Stimulated activated CD4-positive, alpha-beta T cell treated with anti-CD3 and anti-CD28 coated beads, Interleukin-15, amount 100 ng/mL, for 48 hours (primary cell): ENCODE results near the gene AGAP1.

ENCODE experiments used
- DNase-seq, 2 donors: peaks; one replicate each; pipeline ENCODE4 v3.0.0-alpha.2; 2020; ENCODE audit warnings: low read depth in 2 of 2

Gene AGAP1

DNA sequence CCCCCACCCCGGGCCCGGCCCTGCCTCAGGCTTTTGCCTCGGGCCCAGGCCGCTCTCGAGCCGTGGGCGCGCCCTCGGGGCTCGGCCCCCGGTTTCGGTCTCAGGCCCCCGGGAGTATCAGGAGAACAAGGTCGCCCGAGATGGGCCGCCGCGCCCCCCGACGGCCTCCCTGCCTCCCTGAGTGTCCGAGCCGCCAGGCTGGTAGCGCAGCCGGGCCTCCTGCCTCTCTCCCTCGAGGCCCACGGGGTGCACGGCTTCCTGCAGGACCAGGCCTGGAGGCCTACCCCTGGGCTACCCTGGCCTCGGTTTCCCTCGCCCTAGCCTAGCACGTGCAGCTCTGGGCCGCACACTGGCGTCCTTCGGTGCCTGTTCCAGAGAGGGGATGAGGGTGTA, 665.9 kb downstream of the AGAP1 start:
- no peak for DNase-seq

- DNase-seq: no peak
Measured at GRCh38 chr2:236160366-236161081, 666.7 kb downstream of the AGAP1 start.

- no peak for DNase-seq
Measured at GRCh38 chr2:236161082-236161462, 667.2 kb downstream of the AGAP1 start.

- no peak for DNase-seq
Measured at GRCh38 chr2:236161531-236161930, 667.7 kb downstream of the AGAP1 start.

GRCh38 chr2:236162031-236162845, 668.4 kb downstream of the AGAP1 start:
- no peak for DNase-seq

- no peak for DNase-seq
Measured at GRCh38 chr2:236162882-236163470, 669.1 kb downstream of the AGAP1 start.

DNA sequence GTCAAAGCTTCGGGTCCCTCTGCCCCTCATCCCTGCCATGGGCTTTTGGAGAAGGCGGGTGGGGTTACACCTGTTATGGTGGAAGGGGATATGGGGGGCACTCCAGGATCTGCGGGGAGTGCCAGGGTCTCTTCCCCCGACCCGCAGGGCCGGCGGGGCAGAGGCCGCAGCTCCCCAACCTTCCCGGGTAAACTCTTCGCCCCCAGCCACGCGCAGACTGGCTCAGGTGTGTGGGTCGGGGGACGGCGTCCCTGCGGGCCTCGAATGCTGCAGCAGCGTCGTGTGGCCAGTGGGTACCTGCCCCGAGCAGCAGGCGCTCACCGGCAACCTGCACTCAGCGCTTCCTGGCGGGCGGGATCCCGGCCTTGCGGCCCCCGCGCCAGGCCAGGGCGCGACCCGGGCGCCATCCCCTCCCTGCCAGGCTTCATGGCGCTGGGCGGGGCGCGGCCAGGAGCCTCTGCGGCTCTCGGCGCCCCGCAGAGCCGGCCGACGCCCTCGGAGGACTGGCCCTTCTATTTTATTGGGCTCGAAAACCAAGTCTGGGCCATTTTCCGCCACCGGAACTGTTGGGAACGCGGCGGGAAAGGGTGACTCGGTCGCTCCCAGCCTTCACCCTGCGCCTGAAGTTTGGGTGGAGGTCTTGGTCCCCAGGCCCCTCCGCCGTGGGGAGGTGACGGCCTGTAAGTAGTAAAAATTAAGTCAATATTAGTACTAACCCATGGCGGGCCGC, 669.8 kb downstream of the AGAP1 start:
- no peak for DNase-seq

DNA sequence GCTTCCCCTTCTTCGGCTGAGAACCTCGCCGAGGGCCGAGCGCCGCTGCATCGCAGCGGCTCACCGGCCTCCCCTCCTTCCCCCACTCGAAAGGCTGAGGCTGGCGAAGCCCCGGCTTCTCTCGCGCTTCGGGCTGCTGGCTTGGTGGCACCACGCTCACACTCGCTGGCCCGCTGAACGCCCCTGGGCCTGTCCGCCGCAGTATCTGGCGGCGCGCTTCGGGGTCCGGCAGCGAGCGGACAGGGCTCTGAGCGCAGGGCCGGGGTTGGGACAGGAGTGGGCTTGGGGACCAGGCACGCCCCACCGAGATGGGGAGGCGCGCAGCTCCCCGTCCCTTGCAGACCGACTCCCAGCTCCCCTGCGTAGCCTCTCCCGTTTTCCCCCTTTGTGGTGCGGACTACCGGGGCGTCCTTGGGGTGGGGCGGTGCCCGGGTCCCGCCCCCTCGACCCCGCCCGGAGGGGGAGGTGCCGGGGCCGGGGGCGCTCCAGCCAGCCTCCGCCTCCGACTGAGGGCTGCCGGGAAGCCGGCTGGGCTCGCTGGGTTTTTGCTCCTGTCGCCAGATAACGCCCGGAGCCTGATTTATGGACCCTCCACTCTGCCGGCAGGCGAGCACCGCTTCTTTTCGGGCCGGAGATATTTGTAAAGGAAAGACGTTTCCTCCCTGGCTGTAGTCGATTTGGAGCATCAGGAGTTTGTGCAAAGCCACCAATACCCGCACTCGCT, 670.5 kb downstream of the AGAP1 start:
- no peak for DNase-seq

GRCh38 chr2:236164925-236165841, 671.3 kb downstream of the AGAP1 start:
- DNase-seq: no peak

- no peak for DNase-seq
Measured at GRCh38 chr2:236165842-236166795, 672.3 kb downstream of the AGAP1 start.

- DNase-seq: no peak
Measured at GRCh38 chr2:236166796-236167296, 673.0 kb downstream of the AGAP1 start.

DNA sequence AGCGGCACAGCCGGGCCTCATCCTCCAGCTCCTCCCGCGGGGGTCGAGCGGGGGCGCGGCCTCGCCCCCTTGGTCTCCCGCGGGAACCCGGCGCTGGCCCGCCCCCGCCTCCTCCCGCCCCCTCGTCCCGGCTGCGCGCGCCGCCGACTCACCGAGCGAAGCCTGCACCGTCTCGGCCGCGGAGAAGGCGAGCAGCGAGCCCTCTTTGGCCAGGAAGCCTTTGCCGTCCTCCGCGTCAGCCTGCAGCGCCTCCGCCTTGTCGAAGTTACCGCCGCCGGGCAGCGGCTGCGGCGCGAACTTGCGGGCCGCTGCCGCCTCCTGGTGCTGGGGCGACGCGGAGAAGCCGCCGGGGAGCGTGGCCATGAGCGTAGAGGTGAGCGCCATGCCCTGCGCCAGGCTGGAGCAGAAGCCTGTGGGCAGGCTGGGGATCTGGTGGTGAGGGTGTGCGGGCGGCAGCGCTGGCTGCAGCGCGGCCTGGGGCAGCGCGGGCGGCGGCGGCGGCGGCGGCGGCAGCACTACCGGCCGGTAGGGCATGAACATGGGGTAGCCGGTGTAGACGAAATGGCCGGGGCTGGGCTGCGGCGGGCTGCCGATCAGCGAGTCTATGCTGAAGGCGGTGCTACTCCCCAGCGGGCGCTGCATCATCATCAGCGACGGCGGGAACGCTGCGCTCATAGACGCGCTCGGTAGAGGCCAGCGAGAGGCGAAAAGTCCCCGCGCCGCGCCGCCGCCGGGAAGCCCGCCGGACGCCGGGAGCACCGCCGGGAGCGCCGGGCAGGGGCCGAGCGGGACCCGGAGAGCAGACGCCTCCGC, 673.7 kb downstream of the AGAP1 start:
- DNase-seq: no peak

DNA sequence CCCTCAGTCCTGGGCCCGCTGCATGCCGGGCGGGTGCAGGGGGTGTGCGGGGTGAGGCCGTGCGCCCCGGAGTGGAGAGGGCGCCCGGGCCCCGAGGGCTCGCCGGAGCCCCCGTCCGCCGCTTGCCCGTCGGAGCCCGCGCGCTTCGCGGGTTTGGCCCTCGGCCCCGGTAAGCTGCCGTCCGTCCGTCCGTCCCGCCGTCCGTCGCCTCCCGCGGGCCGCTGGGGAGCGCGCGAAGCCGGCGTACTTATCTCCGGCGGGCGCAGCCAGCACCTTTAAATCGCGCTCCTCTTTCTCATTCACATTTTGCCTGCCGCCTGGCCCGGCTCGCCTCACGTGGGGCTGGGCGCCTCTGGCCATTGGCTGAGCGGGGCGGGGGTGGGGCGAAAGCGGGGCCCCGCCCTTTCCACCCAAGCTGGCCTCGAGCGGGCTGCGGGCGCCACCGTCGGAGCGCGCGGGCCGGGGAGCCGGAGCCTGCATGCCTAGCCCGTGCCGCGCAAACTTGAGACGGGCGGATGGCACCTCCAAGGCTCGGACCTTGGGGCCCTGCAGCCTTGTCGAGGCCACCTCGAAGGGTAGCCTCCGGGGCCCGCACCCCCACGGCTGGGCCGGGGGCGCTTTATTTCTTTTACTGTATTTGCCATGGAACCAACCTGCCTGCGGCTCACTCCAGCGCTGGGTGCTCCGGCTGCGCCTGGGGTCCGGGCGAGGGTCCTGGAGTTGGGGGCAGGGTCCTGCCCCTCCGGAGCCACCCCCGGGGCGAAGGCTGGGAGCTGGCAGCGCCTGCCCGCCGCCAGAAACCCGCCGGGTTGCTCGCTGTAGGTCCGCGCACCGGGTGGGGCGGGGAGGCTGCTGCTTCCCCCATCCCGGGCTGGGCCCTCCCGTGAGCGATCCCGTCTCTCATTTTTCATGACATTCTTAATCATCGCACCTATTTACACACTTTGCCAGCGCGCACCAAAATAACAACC, 674.6 kb downstream of the AGAP1 start, which contains the start of gene GBX2:
TSS of gene GBX2 (minus strand) at position 277 of the 971 bp plus-strand sequence. CDS start 415 bp downstream, outside the sequence.
- DNase-seq: no peak

DNA sequence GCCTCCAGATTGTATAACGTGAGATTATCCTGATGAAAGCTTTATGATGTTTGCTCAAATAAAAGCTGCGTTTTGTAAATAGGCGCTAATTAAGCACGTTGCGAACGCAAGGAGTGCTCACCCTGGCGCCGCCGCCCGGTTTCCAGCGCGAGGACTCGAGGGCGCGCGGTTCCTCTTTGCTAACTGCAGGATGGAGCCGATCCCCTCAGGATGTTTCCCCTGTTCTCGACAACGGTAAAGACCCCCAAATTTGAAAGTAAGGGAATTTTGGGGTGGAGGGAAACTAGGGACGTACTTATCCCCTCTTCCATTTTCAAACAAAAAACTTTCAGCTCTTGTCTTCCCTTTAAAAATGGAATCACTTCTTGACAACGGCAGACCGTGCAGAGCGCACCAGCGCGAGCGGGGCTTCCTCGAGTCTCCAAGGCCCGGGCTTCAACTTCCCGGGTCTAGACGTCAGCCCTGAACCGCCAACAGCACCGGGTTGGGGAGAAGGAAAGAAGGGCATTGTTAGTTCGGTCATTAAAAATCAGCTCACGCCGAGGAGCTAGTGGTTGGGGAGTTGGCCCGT, 675.4 kb downstream of the AGAP1 start:
- no peak for DNase-seq

- DNase-seq: no peak
Measured at GRCh38 chr2:236169741-236170589, 676.1 kb downstream of the AGAP1 start.
